NCI-H1930 (cell line): ENCODE data around the gene DGAT2.

Experiments
- DNase-seq, 2 experiments: peaks; one replicate each; lab custom pipeline; 2025; lab: John Stamatoyannopoulos, UW

The DGAT2 gene

DNA sequence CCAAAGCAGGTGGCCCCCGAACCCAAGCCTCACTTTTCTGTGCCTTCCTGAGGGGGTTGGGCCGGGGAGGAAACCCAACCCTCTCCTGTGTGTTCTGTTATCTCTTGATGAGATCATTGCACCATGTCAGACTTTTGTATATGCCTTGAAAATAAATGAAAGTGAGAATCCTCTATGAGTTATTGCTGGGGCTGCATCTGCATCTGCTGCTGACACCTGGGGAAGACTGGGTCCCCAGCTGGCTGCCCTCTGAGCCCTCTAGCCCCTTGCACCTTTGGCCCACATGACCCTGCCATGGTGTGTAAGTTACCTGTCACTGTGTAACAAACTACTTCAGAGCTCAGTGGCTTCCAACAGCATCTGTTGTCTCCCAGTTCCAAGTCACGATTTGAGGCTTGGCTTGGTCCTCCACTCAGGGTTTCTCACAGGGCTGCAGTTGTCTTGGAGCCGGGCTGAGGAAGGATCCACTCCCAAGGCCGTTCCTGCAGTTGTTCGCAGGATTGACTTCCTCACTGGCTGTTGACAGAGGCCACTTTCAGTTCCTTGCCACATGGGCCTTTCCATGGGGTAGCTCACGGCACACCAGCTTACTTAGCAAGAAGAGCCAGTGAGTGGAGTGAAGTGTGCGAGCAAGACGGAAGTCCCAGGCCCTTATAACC lies 32.9 kb downstream of the DGAT2 start:
- no peak for DNase-seq

DNA sequence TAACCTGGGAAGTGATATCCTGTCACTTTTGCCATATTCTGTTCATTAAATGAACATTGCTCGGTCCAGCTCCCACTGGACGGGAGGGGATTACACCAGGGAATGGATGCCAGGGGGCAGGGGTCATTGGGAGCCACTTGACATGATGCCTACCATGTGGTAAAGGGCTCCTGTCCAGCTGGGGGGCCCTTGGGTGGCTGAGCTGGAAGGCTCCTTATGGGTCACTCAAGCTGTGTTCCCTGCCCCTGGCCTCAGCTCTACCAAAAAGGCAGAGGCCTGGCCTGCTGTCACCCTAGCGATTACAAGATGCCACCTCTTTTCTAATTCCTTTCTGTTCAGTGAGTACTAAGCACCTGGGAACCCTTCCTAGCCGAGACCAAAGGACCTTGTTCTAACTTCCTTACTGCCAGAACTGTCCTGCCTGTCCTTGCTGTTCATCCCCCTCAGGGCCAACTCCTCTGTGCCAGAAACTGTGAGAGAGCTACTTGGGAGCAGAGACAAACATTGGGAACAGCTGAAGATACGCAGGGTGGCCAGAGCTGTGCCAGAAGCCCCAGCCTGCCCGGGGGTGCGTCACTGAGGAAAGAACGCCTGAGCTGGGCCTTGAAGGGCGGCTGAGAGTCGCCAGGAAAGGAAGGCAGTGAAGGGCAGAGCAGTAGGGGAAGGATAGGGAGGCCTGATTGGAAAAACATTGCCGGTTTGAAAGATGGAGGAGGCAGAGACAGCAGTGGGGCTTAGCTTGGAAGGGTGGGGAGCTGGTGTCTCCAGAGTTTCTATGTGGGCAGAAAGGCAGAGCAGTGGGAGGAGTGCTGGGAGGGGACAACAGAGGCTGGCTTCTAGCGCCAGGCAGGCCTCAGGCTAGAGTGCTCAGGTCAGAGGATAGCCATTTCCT lies 33.7 kb downstream of the DGAT2 start:
- DNase-seq = no peak

GRCh38 chr11:75802913-75803820 lies 34.6 kb downstream of the DGAT2 start:
- peak; percentile 34 to 58 for DNase-seq

DNA sequence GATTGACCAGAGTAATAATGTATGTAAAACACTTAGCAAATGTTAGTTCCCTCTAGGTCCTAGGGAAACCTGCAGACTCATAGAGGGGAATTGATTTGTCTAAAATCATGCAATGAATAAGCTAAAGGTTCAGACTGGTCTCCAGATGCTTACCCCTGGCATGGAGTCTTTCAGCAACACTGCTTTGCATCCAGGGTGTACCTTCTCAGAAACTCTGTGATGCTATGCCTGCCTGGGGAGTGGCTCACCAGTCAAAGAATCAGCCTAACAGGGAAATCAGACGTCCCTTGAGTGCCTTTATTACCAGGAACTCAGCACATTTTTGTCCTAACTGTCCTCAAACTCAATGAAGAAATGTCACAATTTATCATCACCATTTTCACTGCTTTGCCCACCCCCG lies 40.5 kb downstream of the DGAT2 start:
- DNase-seq = no peak

GRCh38 chr11:75809991-75810390 lies 41.4 kb downstream of the DGAT2 start:
- DNase-seq = no peak

- no peak for DNase-seq
These were observed 42.2 kb downstream of the DGAT2 start for GRCh38 chr11:75810637-75811390.

- DNase-seq = no peak
These were observed 42.9 kb downstream of the DGAT2 start for GRCh38 chr11:75811485-75811884.

DNA sequence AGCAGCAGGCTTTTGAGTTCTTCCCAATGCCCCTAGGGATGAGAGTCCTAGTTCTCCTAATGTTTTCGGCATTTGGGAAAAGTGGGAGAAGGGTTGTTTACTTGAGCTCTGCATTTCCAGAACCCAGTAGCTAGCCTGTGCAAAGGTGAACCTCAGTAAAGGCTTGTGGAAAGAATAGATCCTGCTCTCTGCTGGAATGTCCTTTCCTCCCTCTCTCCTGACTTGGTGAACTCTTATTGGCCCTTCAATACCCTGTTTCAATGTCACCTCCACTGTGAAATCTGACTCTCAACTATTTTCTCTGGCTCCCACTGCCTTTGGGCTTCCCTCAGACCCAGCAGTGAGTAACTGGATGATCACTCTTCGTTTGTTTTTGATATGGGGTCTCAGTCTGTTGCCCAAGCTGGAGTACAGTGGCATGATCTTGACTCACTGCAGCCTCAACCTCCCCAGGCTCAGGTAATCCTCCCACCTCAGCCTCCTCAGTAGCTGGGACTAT lies 44.0 kb downstream of the DGAT2 start:
- no peak for DNase-seq

DNA sequence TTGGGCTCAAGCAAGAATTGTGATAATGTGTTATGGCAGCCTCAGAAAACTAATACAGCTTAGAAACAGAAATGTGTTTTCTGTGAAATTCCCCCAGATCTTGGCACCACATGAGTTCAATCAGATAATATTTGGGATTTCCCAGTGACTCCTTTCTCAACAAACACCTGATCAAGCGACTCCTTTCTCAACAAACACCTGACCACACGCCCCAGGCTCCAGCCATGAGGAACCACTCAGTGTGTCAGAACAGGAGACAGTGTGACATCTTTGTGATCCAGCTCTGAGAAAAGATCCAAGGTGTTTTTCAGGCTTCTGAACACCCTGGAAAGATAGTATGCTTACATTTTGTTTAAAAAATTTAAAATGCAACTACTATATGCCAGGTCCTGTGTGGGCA lies 44.5 kb downstream of the DGAT2 start:
- no peak for DNase-seq

DNA sequence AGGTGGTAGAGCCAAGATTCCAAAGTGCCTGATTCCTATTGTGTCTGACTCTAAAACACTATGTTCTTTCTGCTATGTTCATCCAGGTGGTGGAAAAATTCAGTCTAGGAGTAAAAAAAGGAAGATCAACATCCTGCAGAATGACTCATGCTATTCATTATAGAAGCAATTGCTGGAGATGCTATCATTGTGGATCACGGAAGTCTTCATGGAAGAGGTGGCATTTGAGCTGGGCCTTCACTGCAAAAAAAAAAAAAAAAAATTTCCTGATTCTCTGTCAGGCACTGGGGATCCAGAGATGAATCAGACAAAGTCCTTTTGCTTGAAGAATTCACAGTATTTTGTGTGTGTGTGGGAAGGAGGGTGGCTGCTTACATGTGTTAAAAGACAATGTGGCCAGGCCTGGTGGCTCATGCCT lies 45.1 kb downstream of the DGAT2 start:
- DNase-seq = no peak

DNA sequence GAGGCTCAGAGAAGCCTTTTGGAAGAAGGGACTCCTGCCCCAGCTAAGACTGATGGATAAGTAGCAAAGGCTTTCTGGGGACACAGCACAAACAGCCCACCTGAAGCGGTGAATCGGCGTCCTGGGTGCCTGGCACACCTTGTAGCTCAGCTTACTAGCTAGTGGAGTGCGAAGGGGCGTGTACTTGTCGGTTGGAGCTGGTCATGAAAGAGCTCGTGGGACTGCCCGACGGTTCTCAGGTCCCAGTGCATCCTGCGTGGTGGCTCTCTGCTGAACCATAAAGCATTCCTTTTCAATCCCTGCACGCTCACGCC lies 45.7 kb downstream of the DGAT2 start:
- DNase-seq = no peak

DNA sequence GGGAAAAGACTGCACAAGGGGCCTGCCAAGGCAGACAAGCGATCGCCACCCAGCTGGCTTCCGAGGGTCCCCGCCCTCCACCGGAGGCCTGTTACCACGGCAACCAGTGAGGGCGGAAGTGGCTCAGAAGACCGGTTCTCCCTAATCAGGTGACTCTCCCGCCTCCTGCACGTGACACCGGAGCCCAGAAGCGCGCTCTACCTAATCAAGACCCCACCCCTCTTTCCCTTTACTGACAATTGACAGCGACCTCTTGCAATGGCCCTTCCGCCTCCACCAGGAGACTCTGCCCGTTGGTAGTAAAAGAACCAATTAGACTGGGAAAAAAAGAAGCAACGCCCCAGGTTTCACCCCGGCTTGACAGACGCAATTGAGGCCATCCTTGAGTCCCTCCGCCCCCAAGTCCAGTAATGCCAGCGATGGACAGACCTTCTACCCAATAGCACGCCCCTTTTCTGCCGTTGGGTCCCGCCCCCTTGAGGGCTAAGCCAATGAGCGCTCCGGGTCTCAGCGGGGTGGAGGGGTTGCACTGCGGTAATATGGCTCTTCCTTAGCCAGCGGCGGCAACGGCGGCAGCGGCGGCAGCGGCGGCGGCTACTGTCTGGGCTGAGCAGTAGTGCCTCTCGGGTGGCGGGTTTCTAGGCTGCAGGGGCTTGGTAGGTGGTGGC lies 46.2 kb downstream of the DGAT2 start, which contains the start of gene UVRAG:
TSS of gene UVRAG (plus strand) at position 534 of the 668 bp plus-strand sequence. CDS start 198 bp downstream, outside the sequence.
- peak; percentile 99 for DNase-seq

DNA sequence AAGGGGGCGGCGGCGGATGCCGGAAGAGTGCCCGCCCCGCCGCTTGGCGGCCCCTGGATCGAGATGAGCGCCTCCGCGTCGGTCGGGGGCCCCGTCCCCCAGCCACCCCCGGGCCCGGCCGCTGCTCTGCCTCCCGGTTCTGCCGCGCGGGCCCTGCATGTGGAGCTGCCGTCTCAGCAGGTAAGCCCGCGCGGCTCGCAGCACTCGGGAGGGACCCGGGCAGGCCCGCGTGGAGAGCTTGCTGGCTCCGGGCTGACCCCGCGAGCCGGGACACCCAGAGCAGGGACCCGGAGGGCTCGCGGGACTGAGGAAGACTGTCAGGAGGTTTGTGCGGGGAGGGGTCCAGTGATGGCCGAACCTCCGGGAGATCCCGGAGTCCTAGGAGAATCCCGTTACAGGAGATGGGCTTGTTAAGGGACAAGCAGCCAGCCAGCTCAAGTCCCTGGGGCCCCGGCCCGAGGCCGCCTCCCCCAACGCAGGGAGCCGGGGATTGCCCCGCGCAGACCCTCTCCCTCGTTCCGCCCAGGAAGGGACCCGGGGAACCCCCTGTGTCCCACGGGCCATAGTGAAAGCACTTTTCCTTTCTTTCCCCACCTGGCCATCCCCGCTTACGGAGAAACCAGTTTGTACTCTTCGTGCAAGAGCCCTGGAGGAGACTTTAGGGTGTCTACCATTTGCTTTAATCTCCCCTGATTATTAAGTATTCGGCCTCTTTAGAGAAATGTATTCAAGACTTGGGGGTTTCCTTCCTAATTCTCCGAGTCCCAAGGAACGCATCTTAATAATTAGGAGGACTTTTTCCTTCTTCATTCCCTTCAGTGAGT lies 47.0 kb downstream of the DGAT2 start:
- no peak for DNase-seq

- DNase-seq = no peak
These were observed 48.1 kb downstream of the DGAT2 start for GRCh38 chr11:75816561-75817239.

GRCh38 chr11:75820645-75821044 lies 52.1 kb downstream of the DGAT2 start:
- DNase-seq = no peak

GRCh38 chr11:75821202-75821601 lies 52.6 kb downstream of the DGAT2 start:
- no peak for DNase-seq

- DNase-seq = no peak
These were observed 54.0 kb downstream of the DGAT2 start for GRCh38 chr11:75822541-75822940.

GRCh38 chr11:75823415-75823814 lies 54.8 kb downstream of the DGAT2 start:
- no peak for DNase-seq

DNA sequence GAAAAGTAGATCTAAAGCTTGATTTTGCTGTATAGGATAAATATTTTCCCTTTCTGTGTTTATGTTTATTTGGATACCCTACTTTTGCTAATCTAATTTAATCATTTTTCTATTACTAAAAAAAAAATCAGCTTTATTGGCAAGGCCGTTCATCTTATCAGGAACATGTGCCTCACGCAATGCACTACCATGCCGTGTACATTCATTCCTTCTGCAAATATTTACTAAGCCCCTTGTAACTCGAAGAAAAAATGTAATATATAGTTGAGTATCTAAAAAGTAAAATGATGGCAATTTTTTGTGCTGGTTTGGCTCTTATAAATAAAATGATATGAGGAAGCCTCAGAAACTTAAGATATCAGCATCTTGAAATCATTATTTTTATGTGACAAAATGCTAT lies 55.4 kb downstream of the DGAT2 start:
- DNase-seq = no peak
